Heart right ventricle (tissue), 16 donors: ENCODE data around the gene UBAC2. TPM values are rescaled to one million over a fixed set of nuclear protein-coding genes. Genes with fewer than 3 reads are reported as not detected.
A peak's percentile ranks its signal among the peaks of the same experiment; 100 is the strongest.

Experiments used
- ATAC-seq, 8 donors: fragments of 200-7000 bp; cut with Tn5 transposase; one replicate each; pipeline ENCODE4 v1.9.1; 2020; ENCODE audit warnings: mild to moderate bottlenecking in 8 of 8, moderate library complexity in 8 of 8, moderate number of reproducible peaks in 1 of 8
- DNase-seq, 2 donors: peaks; one replicate each; pipeline ENCODE4 v3.0.0-alpha.2; 2020
- H3K27ac ChIP-seq, 10 donors: fragments of 200-600 bp; sonication (generic) in 2 of 10; one replicate each; pipeline versions ENCODE4 v1.5.0 to v1.8.0; 2020 to 2022; ENCODE audit warnings: mild to moderate bottlenecking in 3 of 10
- H3K27me3 ChIP-seq, 7 donors: fragments of 200-600 bp; one replicate each; pipeline ENCODE4 v1.8.0; 2021 to 2022; ENCODE audit warnings: mild to moderate bottlenecking in 2 of 7
- H3K36me3 ChIP-seq, 9 donors: fragments of 200-600 bp; sonication (generic) in 1 of 9; one replicate each; pipeline versions ENCODE4 v1.5.0 to v1.8.0; 2020 to 2022; ENCODE audit warnings: mild to moderate bottlenecking in 2 of 9
- H3K4me1 ChIP-seq, 9 donors: fragments of 200-600 bp; sonication (generic) in 1 of 9; one replicate each; pipeline versions ENCODE4 v1.5.0 to v1.8.0; 2020 to 2022; ENCODE audit warnings: mild to moderate bottlenecking in 4 of 9
- H3K4me3 ChIP-seq, 10 donors: fragments of 200-600 bp; sonication (generic) in 2 of 10; one replicate each; pipeline versions ENCODE4 v1.5.0 to v1.8.0; 2020 to 2022; ENCODE audit warnings: mild to moderate bottlenecking in 7 of 10, moderate library complexity in 2 of 10
- H3K9me3 ChIP-seq, 11 donors: fragments of 200-600 bp in 10 of 11; sonication (generic) in 2 of 11; one replicate each; pipeline versions ENCODE4 v1.5.0 to v1.8.0; 2013 to 2022; ENCODE audit warnings: mild to moderate bottlenecking in 2 of 11, control low read depth in 1 of 11, moderate library complexity in 1 of 11
- CTCF ChIP-seq, 9 donors: fragments of 200-600 bp; sonication (generic) in 2 of 9; IDR thresholded peaks; one replicate each; pipeline versions ENCODE4 v1.5.0 to v1.8.0; 2021 to 2022; ENCODE audit warnings: antibody characterized with exemption in 9 of 9, mild to moderate bottlenecking in 5 of 9, moderate library complexity in 1 of 9
- WGBS, 2 donors: extraction: QIAGEN DNeasy Blood & Tissue Kit; methylation state at CpG; one replicate each; pipeline ENCODE4 v1.1.7; 2013; ENCODE audit warnings: inconsistent platforms in 1 of 2; 5-methylcytosine and 5-hydroxymethylcytosine counted together
- intact Hi-C, 10 donors: fragments of 100-400 bp; cut with DNase I; formaldehyde crosslinking; loops; one replicate each; pipeline versions ENCODE4 v1.11.1 to v1.14.2; 2022
- polyA plus RNA-seq, 2 donors: library from polyadenylated mRNA; stranded (reverse); fragments of 200-250 nt; gene quantifications; one replicate each; pipeline ENCODE4 v1.2.3, GENCODE V29; 2013
- total RNA-seq, 10 donors: library from RNA; stranded (reverse); fragmentation: NEBNext Ultra II Directional in 3 of 10; extraction: Animal tissue kit (Norgen Biotek cat#: 25700) in 3 of 10; gene quantifications; one replicate each; pipeline versions ENCODE4 v1.2.1 to v1.2.4, GENCODE V29; 2021 to 2023
- donor health status: Arrhythmogenic right ventricular cardiomyopathy.
- donor health status: ischemic (EF 13 %, LVEDD 7.1; RV severe dilation, severe dysfunction).
- donor health status: healthy with polysubstance abuse.
- donor health status: DM: no; HTN: yes; CAD: no.
- donor health status: DM: no; HTN: no; CAD: no.
- donor health status: ischemic (EF 25% LVEDD 6.9; RV normal size, moderate dysfunction).
- donor health status: ischemic (EF 25% LVEDD 5.7; RV mildly dilated, moderate dysfunction).
- donor health status: healthy.
- donor health status: DM: yes; HTN: yes; CAD: no.
- donor health status: Ischemic cardiomyopathy.
- donor health status: ischemic (EF 35%, LVEDD 5.7; RV mildly dilated, moderate dysfunction).
- donor health status: nonischemic (EF 11% LVEDD 7.7; RV severe dilation, severe dysfunction).
- donor health status: DM: yes; HTN: yes; CAD: no.
- donor health status: PGD.
- donor health status: ischemic (EF 29% LVEDD 5.4; RV normal size, mild dysfunction).
- donor health status: nonischemic (EF 23%, LVEDD 6.1; RV moderate dilation, normal function).

The UBAC2 gene
- total and polyA plus RNA-seq, 12 donors = 31.8 to 60.4 (median 47.0) TPM

- WGBS, 2 donors = 95 to 98% methylated on average over 8 of the region's 8 CpGs
- H3K4me3 ChIP-seq = no peak overlapping the region
- DNase-seq = no peak
- peaks cover 0 to 44% (median 0%) of the 10 kb centered on the region in 9 donors for H3K36me3 ChIP-seq
- no peaks in the 10 kb centered on the region for H3K27me3 ChIP-seq
- no peak overlapping the region for H3K27ac ChIP-seq
- H3K4me1 ChIP-seq = peaks cover 0 to 64% (median 7%) of the 10 kb centered on the region in 9 donors
- no peak for ATAC-seq
- no peaks in the 10 kb centered on the region for H3K9me3 ChIP-seq
- no peak for TF ChIP-seq CTCF (IDR thresholded peaks at IDR 0.05)
- intact Hi-C loops = no loop called here
Observed at GRCh38 chr13:99377641-99378040, 177.0 kb downstream of the UBAC2 start.

DNA sequence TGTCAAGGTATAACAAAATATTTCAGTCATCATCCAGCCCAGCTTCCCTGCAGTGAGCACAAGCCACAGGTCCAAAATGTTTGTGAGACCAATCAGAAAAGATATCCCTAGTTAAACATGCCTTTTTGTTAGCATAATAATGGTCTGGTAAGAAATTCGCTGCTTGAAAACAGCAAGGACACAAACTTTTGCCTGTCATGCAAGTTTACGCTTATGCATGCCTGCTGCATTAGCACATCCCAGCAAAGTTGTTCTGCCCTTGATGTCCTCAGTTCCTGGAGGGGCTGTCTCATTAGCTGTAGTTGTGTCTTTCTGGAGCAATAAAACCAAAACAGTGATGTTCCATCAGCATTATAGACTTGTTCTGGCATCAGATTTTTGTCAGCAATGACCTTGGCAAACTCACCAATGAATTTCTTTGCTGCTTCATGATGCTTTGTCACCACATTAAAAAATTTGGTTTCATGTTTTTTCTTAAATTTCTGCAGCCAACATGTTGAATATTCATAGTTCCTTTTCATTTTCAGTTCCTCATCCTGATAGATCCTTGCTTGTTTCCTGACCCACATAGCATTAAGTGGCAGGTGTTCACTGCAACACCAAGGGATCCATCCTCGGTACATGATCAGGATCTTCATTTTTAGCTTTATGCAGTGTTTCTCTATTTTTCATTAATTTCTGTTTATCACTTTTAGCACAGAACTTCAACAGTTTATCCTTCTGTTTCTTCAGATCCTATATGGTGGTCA lies 178.5 kb downstream of the UBAC2 start:
- H3K36me3 ChIP-seq = peaks cover 0 to 35% (median 0%) of the 10 kb centered on the region in 9 donors
- no peaks in the 10 kb centered on the region for H3K9me3 ChIP-seq
- no peak for TF ChIP-seq CTCF (IDR thresholded peaks at IDR 0.05)
- H3K4me3 ChIP-seq = no peak overlapping the region
- ATAC-seq = no peak
- H3K27me3 ChIP-seq = no peaks in the 10 kb centered on the region
- H3K4me1 ChIP-seq = peaks cover 0 to 74% (median 7%) of the 10 kb centered on the region in 9 donors
- no peak overlapping the region for H3K27ac ChIP-seq
- 88 to 91% methylated on average over 3 of the region's 3 CpGs for WGBS, 2 donors
- intact Hi-C loops = no loop called here
- no peak for DNase-seq

DNA sequence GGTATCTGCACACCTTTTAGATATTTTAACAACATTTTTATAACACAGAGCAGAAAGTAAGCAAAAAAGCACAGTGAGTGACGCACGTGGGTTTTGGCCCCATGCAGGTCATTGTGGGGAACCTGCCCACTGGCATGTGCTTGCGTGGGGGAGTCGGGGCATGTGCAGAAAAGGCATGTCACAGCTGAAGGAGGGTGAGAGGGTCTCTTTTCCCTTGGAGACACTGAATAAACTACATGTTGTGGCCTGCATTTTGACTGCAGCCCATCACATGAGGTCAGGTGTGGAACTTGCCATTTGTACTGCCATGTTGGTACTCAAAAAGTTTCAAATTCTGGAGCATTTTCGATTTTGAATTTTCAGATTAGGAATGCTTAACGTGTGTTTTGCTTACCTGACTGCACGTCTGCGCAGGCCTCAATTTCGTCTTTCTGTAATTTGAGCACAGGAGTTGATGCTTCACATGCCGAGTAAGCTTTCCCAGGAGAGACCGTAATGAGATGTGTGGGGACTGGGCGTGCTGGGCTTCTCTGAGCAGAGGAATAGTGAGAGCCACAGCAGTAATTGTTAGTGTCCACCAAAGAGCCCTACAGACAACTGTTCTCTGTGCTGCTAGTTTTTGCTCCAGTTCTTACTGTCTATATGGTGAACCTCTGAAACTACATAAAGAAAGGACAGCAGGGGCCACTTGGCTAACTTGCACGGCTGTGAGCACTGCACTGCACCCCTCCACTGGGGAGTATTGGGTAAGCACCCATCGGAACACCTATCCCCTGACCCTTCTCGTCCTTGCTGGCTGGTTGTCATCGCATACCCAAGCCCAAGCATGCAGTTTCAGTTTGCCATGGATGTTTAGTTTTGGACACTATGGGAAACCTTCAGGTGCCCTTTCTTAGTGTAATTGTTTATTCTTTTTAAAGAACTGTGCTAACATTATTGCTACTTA lies 179.5 kb downstream of the UBAC2 start:
- no peak for TF ChIP-seq CTCF (IDR thresholded peaks at IDR 0.05)
- intact Hi-C loops = no loop called here
- peaks cover 0 to 64% (median 7%) of the 10 kb centered on the region in 9 donors for H3K4me1 ChIP-seq
- no peaks in the 10 kb centered on the region for H3K9me3 ChIP-seq
- DNase-seq (no peak), ATAC-seq (no peak)
- H3K36me3 ChIP-seq = peaks cover 0 to 40% (median 0%) of the 10 kb centered on the region in 9 donors
- no peak overlapping the region for H3K4me3 ChIP-seq
- peak overlapping the region in 5 of 10 donors; percentile 19 to 71 (median 48) for H3K27ac ChIP-seq
- no peaks in the 10 kb centered on the region for H3K27me3 ChIP-seq
- WGBS, 2 donors = 87 to 89% methylated on average over 16 of the region's 16 CpGs

GRCh38 chr13:99380921-99381645 lies 180.4 kb downstream of the UBAC2 start:
- intact Hi-C loops = no loop called here
- no peak for DNase-seq

More at GRCh38 chr13:99380921-99381645, 180.4 kb downstream of the UBAC2 start:
- H3K36me3 ChIP-seq = peaks cover 0 to 48% (median 8%) of the 10 kb centered on the region in 9 donors
- no peak overlapping the region for H3K4me3 ChIP-seq
- H3K27me3 ChIP-seq = no peaks in the 10 kb centered on the region
- peak overlapping the region in 5 of 10 donors; percentile 19 to 71 (median 48) for H3K27ac ChIP-seq
- no peaks in the 10 kb centered on the region for H3K9me3 ChIP-seq
- H3K4me1 ChIP-seq = peaks cover 0 to 56% (median 7%) of the 10 kb centered on the region in 9 donors
- peak; percentile 46 to 87 (median 67) for ATAC-seq
- TF ChIP-seq CTCF (IDR thresholded peaks at IDR 0.05) = no peak
- 45 to 65% methylated on average over 15 of the region's 15 CpGs for WGBS, 2 donors
